ENCODE measurements around the gene CCDC144A.
"Not testable (repeated sequence)": the region's sequence is repeated elsewhere in the genome, so short reads cannot be mapped to it uniquely, and the experiment has no call there.

DNA sequence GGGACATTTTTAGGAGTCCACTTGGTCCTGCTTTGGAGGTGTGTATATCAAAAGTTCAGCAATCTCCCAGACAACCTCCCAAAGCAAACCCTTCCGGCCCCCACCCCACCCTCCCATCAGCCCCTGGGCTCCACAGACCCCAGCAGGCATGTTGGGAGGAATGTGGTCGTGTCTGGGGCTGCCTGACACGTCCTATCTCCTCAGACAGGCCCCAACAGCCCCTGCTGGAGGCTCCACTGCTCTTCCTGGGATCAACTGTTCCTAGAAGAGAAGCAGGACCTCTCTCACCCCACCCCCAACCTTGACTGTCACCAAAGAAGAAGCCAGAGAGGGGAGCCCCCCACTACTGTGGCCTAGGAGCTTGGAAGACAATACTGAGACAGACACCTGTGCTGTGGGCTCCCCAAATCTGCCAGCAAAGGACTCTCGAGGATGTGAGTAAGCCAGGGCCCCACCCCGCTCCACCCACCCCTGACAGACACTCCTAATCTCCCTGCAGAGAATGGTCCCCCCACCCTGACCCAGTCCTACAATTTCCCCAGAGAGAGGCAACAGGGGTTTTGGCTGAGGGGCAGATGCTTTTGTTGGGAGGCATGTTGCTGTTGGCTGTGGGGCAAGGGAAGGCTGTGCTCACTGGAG lies 133.8 kb downstream of the CCDC144A start:
- TF ChIP-seq POLR2A (IDR thresholded peaks at IDR 0.05); CTCF (IDR thresholded peaks at IDR 0.05 in 4 of 5, conservative IDR thresholded peaks at IDR 0.05 in 1 of 5): not testable (repeated sequence)
